Esophagus (tissue), 2 donors: ENCODE measurements around the gene VHLL. TPM values are rescaled to one million over a fixed set of nuclear protein-coding genes. Genes with fewer than 3 reads are reported as not detected.

Experiments used
- polyA plus RNA-seq, 2 donors: library from polyadenylated mRNA; stranded (reverse); fragments of 200-250 nt; gene quantifications; one replicate each; pipeline ENCODE4 v1.2.3, GENCODE V29; 2013
- donor health status: healthy with polysubstance abuse.
- donor health status: Bipolar disorder and iron deficiency.

Gene VHLL
- polyA plus RNA-seq, 2 donors = not detected

Other genes starting within 250 kb of the VHLL start
- gene UBQLN4, start 245.5 kb downstream of the VHLL start, polyA plus RNA-seq = 10 to 100 TPM; 18.3 to 21.0 TPM
- gene LAMTOR2, start 244.5 kb downstream of the VHLL start, polyA plus RNA-seq = 100 to 1,000 TPM in 1 of 2 donors, 10 to 100 TPM in 1; 82.6 to 101 TPM
- gene RAB25, start 238.1 kb downstream of the VHLL start, polyA plus RNA-seq = 100 to 1,000 TPM; 470 to 576 TPM
- gene MEX3A, start 216.8 kb downstream of the VHLL start, polyA plus RNA-seq = under 1 TPM; 0.36 to 0.59 TPM
- gene LMNA, start 184.6 kb downstream of the VHLL start, polyA plus RNA-seq = 100 to 1,000 TPM; 183 to 230 TPM
- 10 to 100 TPM; 23.8 to 24.9 TPM for gene SEMA4A, start 145.7 kb downstream of the VHLL start, polyA plus RNA-seq
- gene SLC25A44, start 105.2 kb downstream of the VHLL start, polyA plus RNA-seq = 1 to 10 TPM; 4.4 to 8.8 TPM
- 10 to 100 TPM; 67.2 to 69.0 TPM for gene PMF1, start 86.3 kb downstream of the VHLL start, polyA plus RNA-seq
- gene BGLAP, start 57.1 kb downstream of the VHLL start, polyA plus RNA-seq = under 1 TPM; 0.41 to 0.81 TPM
- gene PAQR6, start 51.3 kb downstream of the VHLL start, polyA plus RNA-seq = 1 to 10 TPM; 3.1 to 7.7 TPM
- 10 to 100 TPM; 34.5 to 38.6 TPM for gene SMG5, start 16.5 kb downstream of the VHLL start, polyA plus RNA-seq
- gene TMEM79, start 15.0 kb downstream of the VHLL start, polyA plus RNA-seq = 100 to 1,000 TPM in 1 of 2 donors, 10 to 100 TPM in 1; 83.8 to 139 TPM
- 10 to 100 TPM; 20.9 to 32.4 TPM for gene GLMP, start 3.6 kb downstream of the VHLL start, polyA plus RNA-seq
- 100 to 1,000 TPM in 1 of 2 donors, 10 to 100 TPM in 1; 61.2 to 149 TPM for gene CCT3, start 39.0 kb upstream of the VHLL start, polyA plus RNA-seq
- gene TSACC, start 39.2 kb upstream of the VHLL start, polyA plus RNA-seq = under 1 TPM; 0.33 to 0.40 TPM
- gene RHBG, start 69.9 kb upstream of the VHLL start, polyA plus RNA-seq = 1 to 10 TPM; 2.3 TPM
- gene MEF2D, start 201.5 kb upstream of the VHLL start, polyA plus RNA-seq = 10 to 100 TPM in 1 of 2 donors, 1 to 10 TPM in 1; 8.5 to 13.5 TPM